HCT116 (cell line): ENCODE results near the gene EID1.

Source experiments
- CTCF ChIP-seq, 3 experiments: fragments of 200-600 bp in 1 of 3; sonication (generic) in 1 of 3; IDR thresholded peaks in 2 of 3; conservative IDR thresholded peaks in 1 of 3; 2 replicates each; pipeline ENCODE4 v1.5.1; 2012 to 2017; ENCODE audit warnings: low read depth in 2 of 3, low read length in 2 of 3, antibody characterized with exemption in 1 of 3, borderline replicate concordance in 1 of 3, control low read depth in 1 of 3, mild to moderate bottlenecking in 1 of 3, mixed read lengths in 1 of 3, mixed run types in 1 of 3, moderate library complexity in 1 of 3; ENCODE audit not compliant: insufficient read depth in 1 of 3
- EZH2 ChIP-seq: fragments of 200-600 bp; sonication (generic); IDR thresholded peaks from 2 replicates; pipeline ENCODE4 v1.6.1; 2017; ENCODE audit warnings: antibody characterized with exemption, mixed run types
- EZH2phosphoT487 ChIP-seq: fragments of 200-600 bp; IDR thresholded peaks from 2 replicates; pipeline ENCODE4 v1.6.1; 2018; ENCODE audit warnings: antibody characterized with exemption, borderline replicate concordance
- MAX ChIP-seq: IDR thresholded peaks from 2 replicates; pipeline ENCODE4 v1.6.1; 2012
- POLR2A ChIP-seq: IDR thresholded peaks from 2 replicates; pipeline ENCODE4 v1.7.0; 2011; ENCODE audit warnings: borderline replicate concordance; ENCODE audit not compliant: insufficient read depth, insufficient read length; ENCODE audit errors: extremely low read depth
- SRF ChIP-seq: IDR thresholded peaks from 2 replicates; pipeline ENCODE4 v1.6.1; 2012; ENCODE audit warnings: low read depth

DNA sequence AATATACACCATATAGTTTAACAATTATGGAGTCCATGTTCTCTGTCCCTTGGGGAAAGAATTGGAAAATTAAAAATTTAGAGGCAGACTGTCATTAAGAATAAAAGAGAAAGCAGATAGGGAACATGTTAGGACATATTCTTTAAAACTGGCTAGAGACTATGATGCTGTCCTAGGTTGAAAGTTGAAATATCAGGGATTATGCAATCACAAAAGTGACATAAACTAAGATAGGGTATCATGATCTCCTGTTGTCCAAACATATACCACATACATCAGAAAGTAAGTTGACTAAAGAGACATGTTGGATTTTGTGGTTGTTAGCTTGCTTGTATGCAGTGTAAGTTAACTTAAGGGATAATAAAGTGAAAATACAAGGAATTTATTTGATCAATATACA is 9.9 kb upstream of the EID1 start:
- TF ChIP-seq EZH2phosphoT487 (no peak), SRF (no peak), EZH2 (no peak), POLR2A (no peak), CTCF (IDR thresholded peaks at IDR 0.05 in 2 of 3, conservative IDR thresholded peaks at IDR 0.05 in 1 of 3; ENCODE audit: borderline replicate concordance in 1 of 3, insufficient read depth in 1 of 3, low read depth in 2 of 3, low read length in 2 of 3) (no peak), MAX (no peak)
